Measurements from ENCODE around the gene RDH13.
"Not testable (repeated sequence)": the region's sequence is repeated elsewhere in the genome, so short reads cannot be mapped to it uniquely, and the experiment has no call there.

- TF ChIP-seq ISL1 (CRISPR knock-in tag; IDR thresholded peaks at IDR 0.05); CSDC2 (CRISPR knock-in tag; IDR thresholded peaks at IDR 0.05); OSR1 (CRISPR knock-in tag; IDR thresholded peaks at IDR 0.05); RARB (CRISPR knock-in tag; IDR thresholded peaks at IDR 0.05); TOX (CRISPR knock-in tag; IDR thresholded peaks at IDR 0.05; ENCODE audit: borderline replicate concordance); ZC3H10 (CRISPR knock-in tag; IDR thresholded peaks at IDR 0.05); ZNF8 (CRISPR knock-in tag; IDR thresholded peaks at IDR 0.05); TCF4 (CRISPR knock-in tag; IDR thresholded peaks at IDR 0.05; ENCODE audit: borderline replicate concordance): not testable (repeated sequence)
Measured at GRCh38 chr19:55032976-55033643, 29.8 kb downstream of the RDH13 start.

Measured in SK-N-SH treated with all-trans-retinoic acid at 6 μM for 48 hours (cell line).